HTR-8/SVneo (cell line): Measurements from ENCODE around the gene RICTOR.

Experiments used
- DNase-seq: peaks from one replicate; pipeline ENCODE4 v3.0.0; 2011; ENCODE audit warnings: low spot score, mixed read lengths; ENCODE audit not compliant: insufficient read length
- FAIRE-seq: peaks from 2 replicates; lab custom pipeline; 2011; peaks lifted over from hg19 to GRCh38; lab: Jason Lieb, UNC

The RICTOR gene, protein sequence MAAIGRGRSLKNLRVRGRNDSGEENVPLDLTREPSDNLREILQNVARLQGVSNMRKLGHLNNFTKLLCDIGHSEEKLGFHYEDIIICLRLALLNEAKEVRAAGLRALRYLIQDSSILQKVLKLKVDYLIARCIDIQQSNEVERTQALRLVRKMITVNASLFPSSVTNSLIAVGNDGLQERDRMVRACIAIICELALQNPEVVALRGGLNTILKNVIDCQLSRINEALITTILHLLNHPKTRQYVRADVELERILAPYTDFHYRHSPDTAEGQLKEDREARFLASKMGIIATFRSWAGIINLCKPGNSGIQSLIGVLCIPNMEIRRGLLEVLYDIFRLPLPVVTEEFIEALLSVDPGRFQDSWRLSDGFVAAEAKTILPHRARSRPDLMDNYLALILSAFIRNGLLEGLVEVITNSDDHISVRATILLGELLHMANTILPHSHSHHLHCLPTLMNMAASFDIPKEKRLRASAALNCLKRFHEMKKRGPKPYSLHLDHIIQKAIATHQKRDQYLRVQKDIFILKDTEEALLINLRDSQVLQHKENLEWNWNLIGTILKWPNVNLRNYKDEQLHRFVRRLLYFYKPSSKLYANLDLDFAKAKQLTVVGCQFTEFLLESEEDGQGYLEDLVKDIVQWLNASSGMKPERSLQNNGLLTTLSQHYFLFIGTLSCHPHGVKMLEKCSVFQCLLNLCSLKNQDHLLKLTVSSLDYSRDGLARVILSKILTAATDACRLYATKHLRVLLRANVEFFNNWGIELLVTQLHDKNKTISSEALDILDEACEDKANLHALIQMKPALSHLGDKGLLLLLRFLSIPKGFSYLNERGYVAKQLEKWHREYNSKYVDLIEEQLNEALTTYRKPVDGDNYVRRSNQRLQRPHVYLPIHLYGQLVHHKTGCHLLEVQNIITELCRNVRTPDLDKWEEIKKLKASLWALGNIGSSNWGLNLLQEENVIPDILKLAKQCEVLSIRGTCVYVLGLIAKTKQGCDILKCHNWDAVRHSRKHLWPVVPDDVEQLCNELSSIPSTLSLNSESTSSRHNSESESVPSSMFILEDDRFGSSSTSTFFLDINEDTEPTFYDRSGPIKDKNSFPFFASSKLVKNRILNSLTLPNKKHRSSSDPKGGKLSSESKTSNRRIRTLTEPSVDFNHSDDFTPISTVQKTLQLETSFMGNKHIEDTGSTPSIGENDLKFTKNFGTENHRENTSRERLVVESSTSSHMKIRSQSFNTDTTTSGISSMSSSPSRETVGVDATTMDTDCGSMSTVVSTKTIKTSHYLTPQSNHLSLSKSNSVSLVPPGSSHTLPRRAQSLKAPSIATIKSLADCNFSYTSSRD (N-terminal part only)

DNA sequence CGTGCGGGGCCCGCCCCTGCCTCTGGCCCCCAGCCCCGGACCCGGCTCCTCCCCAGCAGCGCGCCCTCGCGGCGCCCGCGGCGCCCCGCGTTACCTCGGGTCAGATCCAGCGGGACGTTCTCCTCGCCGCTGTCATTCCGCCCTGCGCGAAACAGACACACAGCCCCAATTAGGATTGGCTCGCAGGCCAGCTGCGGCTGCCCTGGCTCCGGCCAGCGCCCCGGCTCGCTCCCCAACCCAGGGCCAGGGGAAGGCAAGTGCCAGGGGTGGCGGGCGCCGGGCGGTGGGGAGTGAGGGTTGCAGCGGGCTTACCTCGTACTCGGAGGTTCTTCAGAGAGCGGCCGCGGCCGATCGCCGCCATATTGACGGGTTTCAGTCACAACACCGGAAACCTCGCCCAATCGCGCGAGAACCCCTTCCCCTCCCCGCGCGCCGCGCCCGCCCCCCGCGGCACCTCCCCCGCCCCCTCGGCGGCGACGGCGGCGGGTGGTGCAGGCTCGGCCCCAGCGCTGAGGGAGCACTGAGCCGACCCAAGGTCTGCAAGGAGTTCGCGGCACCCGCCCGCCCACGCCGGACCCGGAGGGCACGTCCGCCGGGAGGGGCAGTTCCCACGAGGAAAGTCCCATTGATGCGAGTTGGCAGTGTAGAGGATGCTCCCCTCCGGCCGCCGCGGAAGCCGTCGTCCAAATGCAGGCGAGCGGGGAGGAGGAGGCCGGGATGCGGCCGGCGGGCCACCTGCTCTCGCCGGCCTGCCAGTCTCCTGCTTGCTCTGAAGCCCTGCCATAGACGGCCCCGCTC lies at the start of gene RICTOR:
Gene RICTOR (minus strand): TSS at position 383 of the 798 bp plus-strand sequence. CDS start 22 bp downstream, at position 361.
- DNase-seq (peak; percentile 97), FAIRE-seq (peak; percentile 98)

DNA sequence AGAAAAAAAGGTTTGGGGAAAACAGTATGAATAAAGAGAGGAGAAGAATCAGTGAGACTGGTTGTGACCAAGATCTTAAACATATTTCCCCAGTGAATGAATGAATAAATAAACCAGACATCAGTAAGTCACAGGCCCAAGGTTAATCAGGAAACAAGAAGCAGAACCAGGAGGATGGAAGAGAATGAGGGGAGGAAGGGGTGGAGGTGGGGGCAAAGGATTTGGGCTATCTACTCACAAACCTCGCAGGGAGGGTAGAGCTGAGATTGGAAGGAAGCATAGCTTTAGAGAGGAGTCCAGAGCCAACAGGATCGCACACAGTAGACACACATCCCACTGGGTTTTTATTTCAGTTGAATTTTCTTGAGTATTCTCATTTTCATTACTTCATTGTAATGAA lies 47.7 kb upstream of the RICTOR start:
- DNase-seq = no peak
- peak; percentile 23 for FAIRE-seq

DNA sequence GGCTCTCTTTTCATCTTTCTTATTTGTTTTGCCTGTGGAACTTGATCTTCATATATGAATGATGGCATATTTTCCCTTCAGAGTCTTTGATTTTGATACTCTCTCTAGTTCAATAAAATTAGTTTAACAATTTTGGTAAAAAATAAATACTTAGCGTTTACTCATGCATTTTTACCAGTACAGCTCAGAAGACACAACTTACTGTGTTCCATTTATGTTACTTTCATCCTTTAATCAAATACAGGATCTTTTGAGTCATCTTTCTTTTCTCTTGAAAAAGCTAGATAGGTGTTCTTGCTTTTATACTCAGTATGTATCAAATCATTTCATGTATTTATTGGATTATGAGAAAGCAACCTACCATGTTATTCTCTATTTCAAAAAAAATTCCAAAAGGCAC lies 47.1 kb upstream of the RICTOR start:
- DNase-seq = no peak
- no peak for FAIRE-seq

DNA sequence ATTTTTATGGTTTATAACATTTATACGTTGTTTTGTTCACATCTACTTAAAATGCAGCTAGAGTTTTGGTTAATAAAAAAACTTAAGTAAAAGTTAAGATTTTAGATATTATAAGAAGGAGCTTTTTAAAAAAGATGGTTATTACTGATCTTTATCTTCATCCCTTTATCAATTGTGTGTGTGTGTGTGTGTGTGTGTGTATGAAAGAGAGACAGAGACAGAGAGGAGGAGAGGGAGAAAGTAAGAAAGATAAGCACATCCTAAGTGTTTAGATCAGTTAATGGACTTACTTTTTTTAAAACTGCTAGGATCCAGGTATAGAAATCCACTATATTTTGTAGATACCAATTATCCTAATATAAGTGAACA lies 45.8 kb upstream of the RICTOR start:
- no peak for FAIRE-seq
- no peak for DNase-seq

DNA sequence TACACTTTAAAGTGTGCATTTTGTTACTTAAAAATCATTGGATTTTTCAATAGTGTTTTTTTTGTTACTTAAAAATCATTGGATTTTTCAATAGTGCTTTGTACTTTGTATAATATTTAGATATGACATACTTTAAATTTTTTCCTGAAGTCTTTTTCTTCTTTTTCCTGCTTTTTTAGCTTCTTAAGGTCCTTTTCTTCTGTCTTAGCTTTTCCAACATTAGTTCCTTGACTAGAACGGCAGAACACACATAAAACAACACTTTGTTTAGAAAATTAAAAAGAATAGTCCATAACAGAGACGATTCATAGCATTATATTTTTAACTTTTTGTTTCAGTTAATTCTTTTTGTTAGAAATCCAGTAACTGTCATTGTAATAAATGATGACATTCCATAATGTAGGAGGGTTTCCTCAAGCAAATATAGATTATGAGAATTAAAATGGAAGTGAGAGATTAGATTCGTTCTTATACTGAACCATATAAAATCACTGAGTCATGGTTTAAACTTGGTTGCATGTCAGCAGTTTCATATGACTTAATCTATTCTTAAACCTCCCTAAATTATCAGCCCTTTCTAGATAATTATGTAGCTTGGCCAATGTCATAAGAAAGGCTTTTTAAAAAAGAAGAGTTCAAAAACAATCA lies 45.3 kb upstream of the RICTOR start:
- no peak for DNase-seq
- peak; percentile 28 for FAIRE-seq

DNA sequence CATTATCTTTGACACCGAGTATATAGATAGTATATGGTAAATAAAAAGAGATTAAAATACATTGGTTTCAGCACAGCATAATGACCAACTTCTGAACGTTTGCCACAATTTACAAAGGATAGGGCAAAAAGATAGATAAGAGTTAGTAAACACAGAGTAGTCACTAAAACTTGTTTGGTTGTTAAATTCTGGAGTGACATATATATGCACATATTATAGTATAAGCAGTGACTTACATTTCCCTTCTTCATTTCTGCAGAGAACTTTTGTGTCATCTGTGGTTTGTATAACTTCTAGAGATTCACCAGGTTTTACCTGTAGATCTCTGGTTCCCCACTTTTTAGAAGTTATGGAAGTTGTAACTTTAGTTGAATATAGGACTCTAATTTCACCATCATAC lies 44.4 kb upstream of the RICTOR start:
- FAIRE-seq = peak; percentile 23
- no peak for DNase-seq

DNA sequence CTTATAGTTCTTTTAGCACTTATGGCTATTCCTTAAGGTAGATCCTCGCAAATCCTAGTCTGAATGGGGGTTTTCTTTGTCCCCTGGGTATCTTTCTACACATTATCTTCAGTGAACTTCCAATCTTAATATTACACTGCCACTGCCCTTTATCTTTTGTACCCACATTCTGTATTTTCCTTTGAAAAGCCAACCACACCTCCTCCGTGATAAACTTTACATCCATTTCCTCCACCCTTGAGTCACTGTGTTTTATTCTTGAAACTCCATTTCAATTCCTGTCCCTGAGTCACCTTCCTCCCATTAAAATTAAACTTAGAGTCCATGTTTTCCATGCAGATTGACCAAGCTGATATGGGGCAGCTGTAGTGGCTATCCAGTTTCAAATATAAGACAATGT lies 43.2 kb upstream of the RICTOR start:
- DNase-seq = no peak
- FAIRE-seq = peak; percentile 79

DNA sequence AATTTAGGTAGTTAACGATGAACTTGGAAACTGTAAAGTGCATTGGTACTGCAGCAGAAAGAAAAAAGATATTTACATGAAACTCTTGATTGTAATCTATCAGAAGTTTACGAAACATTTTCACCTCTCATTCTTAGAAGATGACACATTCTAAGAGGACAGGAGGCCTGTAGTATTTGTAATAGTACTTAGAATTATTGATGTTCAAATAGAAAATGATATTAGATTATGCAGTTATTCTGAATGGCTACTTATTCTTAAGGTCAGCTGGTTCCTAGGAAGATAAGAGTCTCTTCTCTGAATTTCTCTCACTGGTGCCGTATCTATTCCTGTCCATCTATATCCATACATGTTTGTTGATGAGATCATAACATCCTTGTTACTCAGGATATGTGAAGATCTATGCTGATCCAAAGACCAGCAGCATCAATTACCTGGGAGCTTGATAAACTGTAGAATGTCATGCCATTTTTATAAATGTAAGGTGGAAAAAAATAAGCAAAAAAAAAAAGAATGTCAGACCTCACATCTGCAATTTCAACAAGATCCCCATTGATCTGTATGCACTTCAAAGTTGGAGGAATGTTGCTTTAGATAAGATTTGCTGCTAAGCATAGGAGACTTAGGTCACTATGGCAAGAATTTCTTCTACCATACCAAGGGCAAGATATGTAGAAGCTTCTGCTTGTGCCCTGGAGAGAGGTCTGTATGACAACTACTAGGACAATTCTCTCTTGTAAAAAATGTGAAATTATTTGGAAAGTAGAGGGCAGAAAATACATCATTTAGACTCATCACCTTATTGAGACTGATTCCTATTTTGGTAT lies 42.4 kb upstream of the RICTOR start:
- DNase-seq = no peak
- FAIRE-seq = no peak

DNA sequence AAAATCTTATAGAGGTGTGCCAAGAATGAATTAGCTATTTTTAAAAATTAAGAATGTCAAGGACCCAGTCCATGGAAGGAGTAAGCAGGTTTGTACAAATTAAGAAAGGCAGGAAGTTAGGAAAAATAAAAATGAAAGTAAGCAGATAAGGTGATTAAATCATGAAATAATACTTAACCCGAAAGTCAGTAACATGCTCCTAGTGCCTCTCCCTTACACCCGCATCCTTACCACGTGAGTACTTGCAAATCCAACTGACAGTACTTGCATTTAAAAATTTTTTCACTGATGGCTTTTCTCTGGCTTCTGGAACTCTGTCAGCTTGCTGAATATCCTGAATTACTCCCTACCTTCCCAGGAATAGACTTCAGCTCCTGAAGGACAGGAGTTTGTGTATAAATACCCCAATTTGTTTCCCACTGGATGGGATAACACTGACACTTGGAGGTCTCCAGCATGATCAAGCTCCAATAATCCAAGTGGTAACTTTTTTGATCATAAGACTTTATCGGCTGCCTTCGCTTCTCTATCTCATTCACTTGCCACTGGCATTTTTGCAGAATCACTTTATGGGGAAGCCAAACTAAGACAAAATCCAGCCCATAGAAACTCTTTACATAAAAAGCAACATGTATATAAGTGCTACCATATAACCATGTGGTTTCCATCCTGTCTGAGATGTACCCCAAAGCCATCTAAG lies 41.6 kb upstream of the RICTOR start:
- no peak for FAIRE-seq

DNA sequence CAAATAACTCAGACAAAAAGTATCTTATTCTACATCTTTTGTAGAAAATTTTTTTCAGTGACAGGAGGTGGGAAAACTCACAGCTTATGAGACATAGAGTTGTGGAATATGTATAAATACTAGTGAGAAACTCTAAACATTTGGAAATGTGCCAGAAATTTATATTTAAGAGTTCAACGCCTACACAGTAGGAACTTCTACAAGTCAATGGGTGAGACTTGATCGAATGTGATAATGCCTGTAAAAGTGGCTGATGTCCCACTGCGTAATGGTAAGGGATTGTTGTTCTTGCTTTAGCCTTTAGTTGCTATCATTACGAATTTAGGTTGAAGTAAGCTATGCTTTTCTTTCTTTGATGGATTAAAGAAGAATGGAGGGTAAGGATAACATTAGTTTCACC lies 40.0 kb upstream of the RICTOR start:
- DNase-seq (no peak), FAIRE-seq (peak; percentile 31)

More for the DNA sequence above, 41.6 kb upstream of the RICTOR start:
- DNase-seq = no peak

DNA sequence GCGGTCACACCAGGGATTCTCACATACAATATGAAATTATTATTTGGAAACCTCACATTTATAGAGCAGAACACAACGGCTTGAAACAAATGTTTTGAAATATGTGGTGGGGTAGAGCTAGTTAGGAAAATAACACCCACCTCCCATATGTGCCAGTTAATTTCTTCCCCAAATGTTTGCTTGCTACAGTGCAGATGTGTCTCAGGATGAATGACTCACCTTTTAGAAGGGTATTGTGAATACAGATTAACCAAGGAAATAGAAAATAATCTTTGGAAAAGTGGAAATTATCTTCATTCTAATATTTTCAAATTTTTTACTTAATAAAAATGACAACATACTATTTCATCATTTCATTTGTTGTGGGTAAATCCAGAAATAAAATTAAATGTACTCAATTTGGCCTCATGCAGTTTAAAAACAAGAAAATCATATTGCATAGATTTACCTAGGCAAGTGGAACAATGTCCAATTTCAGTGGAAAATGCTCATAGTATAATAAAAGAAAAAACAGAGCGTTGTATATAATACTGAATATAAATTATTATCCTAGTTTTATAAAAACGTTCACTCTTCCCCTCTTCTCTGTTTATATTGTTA lies 39.3 kb upstream of the RICTOR start:
- no peak for DNase-seq
- peak; percentile 83 for FAIRE-seq

DNA sequence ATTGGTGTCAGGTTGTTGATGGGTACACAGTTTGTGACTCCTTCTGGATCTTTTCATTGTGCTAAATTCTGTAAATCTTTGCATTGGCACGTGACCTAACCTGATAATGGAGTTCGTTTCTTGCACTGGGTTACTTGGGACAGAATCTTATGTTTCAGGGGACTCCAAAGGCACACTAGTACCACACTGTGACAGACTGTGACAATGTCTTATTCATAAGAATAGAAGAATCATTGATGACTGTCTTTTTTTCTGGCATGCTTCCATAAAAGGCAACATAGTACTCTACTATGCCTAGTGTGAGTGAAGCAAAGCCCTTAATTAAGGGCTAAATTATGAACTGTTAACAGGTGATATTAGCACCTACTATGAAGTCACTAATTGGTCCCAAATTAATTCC lies 35.4 kb upstream of the RICTOR start:
- FAIRE-seq (peak; percentile 38), DNase-seq (no peak)

DNA sequence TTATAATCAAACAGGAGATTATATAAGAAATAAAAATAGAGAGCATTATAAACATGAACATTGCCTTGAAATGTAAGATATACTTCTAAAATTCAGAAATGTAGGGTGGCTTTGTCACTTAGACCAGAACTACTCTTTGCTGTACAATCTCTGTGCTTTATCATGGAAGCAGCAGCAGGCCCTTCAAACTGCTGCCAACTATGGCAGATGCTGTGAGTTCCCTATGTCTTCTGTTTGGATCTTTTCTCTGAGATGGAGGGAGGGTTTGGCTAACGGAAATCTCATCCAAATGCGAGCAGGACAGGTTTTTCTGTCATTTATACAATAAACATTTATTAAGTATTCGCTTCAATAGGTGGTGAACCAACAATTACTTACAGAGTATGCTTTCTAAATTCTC lies 34.8 kb upstream of the RICTOR start:
- DNase-seq (no peak), FAIRE-seq (no peak)

DNA sequence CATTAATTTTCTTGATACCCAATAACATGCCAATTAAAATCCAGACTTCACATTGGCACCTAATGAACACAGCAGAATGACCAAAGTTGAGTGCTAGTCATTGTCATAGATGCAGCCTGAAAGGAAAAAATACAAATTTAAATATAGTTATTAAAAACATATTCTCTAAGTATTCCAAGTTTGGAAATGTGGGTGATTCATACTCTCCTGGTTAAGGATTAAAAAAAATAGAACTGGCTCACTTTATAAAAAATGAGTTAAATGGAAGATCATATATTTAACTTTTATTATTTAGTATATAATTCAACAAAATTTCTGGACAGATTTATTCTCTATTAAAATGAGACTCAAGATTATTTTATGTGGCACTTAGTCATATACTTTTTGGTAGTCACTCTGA lies 33.2 kb upstream of the RICTOR start:
- no peak for DNase-seq

DNA sequence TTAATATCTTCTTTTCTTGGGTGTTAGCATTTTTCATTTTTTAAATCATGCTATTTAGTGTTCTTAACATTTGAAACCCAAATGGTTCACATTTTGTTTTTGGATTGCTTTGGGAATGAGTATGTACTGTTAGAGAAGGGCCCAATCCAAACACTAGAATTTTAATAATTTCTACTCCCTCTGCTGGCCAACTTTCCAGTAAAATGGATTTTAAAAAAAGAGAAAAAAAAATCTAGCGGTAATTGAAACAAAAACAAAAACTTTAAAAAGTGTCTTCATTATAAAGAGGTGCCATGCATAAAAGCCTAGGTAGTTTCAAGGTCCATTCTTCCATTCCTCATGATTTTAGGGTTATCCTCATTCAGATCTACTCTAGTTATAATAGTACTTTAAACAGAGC lies 32.1 kb upstream of the RICTOR start:
- DNase-seq = no peak
- FAIRE-seq = no peak

More for the DNA sequence above, 33.2 kb upstream of the RICTOR start:
- no peak for FAIRE-seq

DNA sequence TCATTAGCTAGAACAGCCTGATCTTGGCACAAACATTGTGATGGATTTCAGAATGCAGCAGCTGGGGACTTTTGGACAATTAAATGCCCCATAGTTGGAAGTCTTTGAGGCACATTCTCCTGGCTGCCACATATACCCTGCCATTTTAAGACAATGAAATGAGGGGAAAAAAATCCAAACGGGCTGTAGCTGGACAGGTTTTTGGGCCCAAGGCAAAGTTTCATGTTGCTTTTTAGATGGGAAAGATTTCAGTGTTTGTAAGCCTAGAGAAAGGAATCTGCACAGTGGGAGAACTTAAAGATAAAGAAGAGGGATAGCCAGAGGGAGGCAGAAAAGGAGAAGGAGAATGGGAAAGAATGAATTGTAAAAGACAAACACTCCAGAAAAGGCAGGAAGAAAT lies 30.0 kb upstream of the RICTOR start:
- DNase-seq (no peak), FAIRE-seq (no peak)

DNA sequence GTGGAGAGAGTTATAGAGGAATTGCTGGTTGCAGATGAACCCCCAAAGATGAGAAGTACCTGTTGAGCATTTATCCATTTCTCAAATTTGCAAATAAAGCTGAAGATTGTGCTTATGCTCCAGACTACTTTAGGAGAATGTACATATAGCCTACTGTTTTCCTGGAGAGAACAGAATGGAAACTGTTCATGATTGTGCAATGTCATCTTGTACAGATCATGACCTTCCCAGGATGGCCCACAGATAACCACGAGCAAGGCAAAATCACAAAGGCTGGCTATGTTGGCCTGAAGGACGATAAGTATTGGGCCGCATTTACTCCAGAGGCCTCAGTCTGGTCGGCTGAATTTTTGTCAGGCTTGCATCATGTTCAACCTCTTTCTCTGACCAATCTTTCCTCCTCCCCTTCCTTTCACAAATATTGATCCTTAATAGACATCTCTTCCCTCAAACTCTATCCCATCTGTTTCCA lies 28.5 kb upstream of the RICTOR start:
- FAIRE-seq = peak; percentile 65
- no peak for DNase-seq
